HepG2 (cell line): ENCODE measurements around the gene MAP3K8. TPM values are rescaled to one million over a fixed set of nuclear protein-coding genes. Genes with fewer than 3 reads are reported as not detected.

Experiments
- ATAC-seq: fragments of 200-7000 bp; cut with Tn5 transposase; 3 replicates; pipeline ENCODE4 v1.9.1; 2020; ENCODE audit warnings: mild to moderate bottlenecking, moderate library complexity
- BruUV-seq: library from RNA; stranded (reverse); fragments of 400-500 nt; replicated peaks from 2 replicates; lab custom pipeline; 2021; lab: Mats Ljungman, UMichigan
- CTCF ChIA-PET: fragments of 300-600 bp; formaldehyde crosslinking; extraction: SDS; loops from one replicate; lab custom pipeline; 2021; ENCODE audit warnings: low total read pairs, inconsistent platforms, low intra/inter-chr PET ratio; lab: Yijun Ruan, JAX
- POLR2A ChIA-PET: fragments of 350-600 bp; sonication (Branson Sonifier 250); formaldehyde crosslinking; loops from one replicate; lab custom pipeline; 2020; ENCODE audit warnings: antibody characterized with exemption, inconsistent platforms; lab: Yijun Ruan, JAX
- DNase-seq: peaks from one replicate; pipeline ENCODE4 v3.0.0-alpha.2; 2015; ENCODE audit warnings: low spot score
- FAIRE-seq: peaks from 3 replicates; lab custom pipeline; 2011; peaks lifted over from hg19 to GRCh38; lab: Jason Lieb, UNC
- H2AFZ ChIP-seq: one replicate; pipeline ENCODE4 v1.6.1; 2011; ENCODE audit warnings: low read length, inconsistent platforms
- H3K27ac ChIP-seq: fragments of 300-600 bp; 3 replicates; pipeline ENCODE4 v1.8.0; 2011; ENCODE audit warnings: mixed run types, mild to moderate bottlenecking, mixed read lengths, low read length, inconsistent platforms; ENCODE audit not compliant: insufficient read depth; ENCODE audit errors: extremely low read length
- H3K27me3 ChIP-seq, 2 experiments: fragments of 200-600 bp in 1 of 2; 2 replicates in 1 of 2; 3 replicates in 1 of 2; pipeline versions ENCODE4 v1.6.0 to v1.8.0; 2011; ENCODE audit warnings: low read length in 2 of 2, mild to moderate bottlenecking in 2 of 2, moderate library complexity in 2 of 2, inconsistent platforms in 1 of 2; ENCODE audit not compliant: insufficient read depth in 2 of 2, control insufficient read depth in 1 of 2
- H3K36me3 ChIP-seq, 2 experiments: fragments of 200-600 bp in 1 of 2; replicated peaks in 1 of 2; 2 replicates in 1 of 2; 3 replicates in 1 of 2; pipeline versions ENCODE4 v1.5.1 to v1.8.0; 2011; ENCODE audit warnings: low read length in 2 of 2, inconsistent platforms in 1 of 2; ENCODE audit not compliant: insufficient read depth in 2 of 2, control insufficient read depth in 1 of 2
- H3K4me1 ChIP-seq: 2 replicates; pipeline ENCODE4 v1.5.1; 2012; ENCODE audit warnings: low read length, inconsistent platforms; ENCODE audit not compliant: insufficient read depth
- H3K4me2 ChIP-seq: 2 replicates; pipeline ENCODE4 v1.6.0; 2011; ENCODE audit warnings: low read depth, low read length, inconsistent platforms
- H3K4me3 ChIP-seq, 3 experiments: fragments of 200-600 bp in 1 of 3; sonication (generic), shearing (Covaris generic) in 1 of 3; replicated peaks in 1 of 3; 2 replicates each; pipeline ENCODE4 v1.5.1; 2011 to 2016; ENCODE audit warnings: low read length in 3 of 3, inconsistent platforms in 2 of 3, low read depth in 2 of 3, mild to moderate bottlenecking in 2 of 3, control low read depth in 1 of 3, mixed read lengths in 1 of 3; ENCODE audit not compliant: insufficient read depth in 1 of 3
- H3K79me2 ChIP-seq: one replicate; pipeline ENCODE4 v1.6.1; 2011; ENCODE audit warnings: low read length, inconsistent platforms; ENCODE audit not compliant: insufficient read depth
- H3K9ac ChIP-seq: 2 replicates; pipeline ENCODE4 v1.6.0; 2011; ENCODE audit warnings: mild to moderate bottlenecking, low read depth, low read length, inconsistent platforms; ENCODE audit not compliant: insufficient read depth
- H3K9me3 ChIP-seq: 2 replicates; pipeline ENCODE4 v1.5.1; 2012; ENCODE audit warnings: mild to moderate bottlenecking, low read length
- H4K20me1 ChIP-seq: 2 replicates; pipeline ENCODE4 v1.6.0; 2011; ENCODE audit warnings: inconsistent platforms, mild to moderate bottlenecking, low read length, moderate library complexity; ENCODE audit not compliant: insufficient read depth
- CHCHD3 ChIP-seq: sonication (generic); formaldehyde crosslinking; IDR thresholded peaks from 2 replicates; pipeline ENCODE4 v1.8.0; 2022; ENCODE audit warnings: mild to moderate bottlenecking, missing genetic modification reagents, moderate library complexity
- CSRNP2 ChIP-seq: sonication (generic); formaldehyde crosslinking; conservative IDR thresholded peaks from 2 replicates; pipeline ENCODE4 v1.8.0; 2022; ENCODE audit warnings: low read depth, missing genetic modification reagents
- LCORL ChIP-seq, 2 experiments: fragments of 450-650 bp in 1 of 2; sonication (generic) in 1 of 2; formaldehyde crosslinking in 1 of 2; IDR thresholded peaks; 2 replicates each; pipeline versions ENCODE4 v1.5.0 to v1.6.1; 2017 to 2020; ENCODE audit warnings: antibody characterized with exemption in 1 of 2, missing genetic modification reagents in 1 of 2
- MBNL3 ChIP-seq: fragments of 250-450 bp; sonication (Bioruptor Pico); conservative IDR thresholded peaks from 2 replicates; pipeline ENCODE4 v1.8.0; 2022; ENCODE audit warnings: mild to moderate bottlenecking, inconsistent platforms
- MED1 ChIP-seq: sonication (generic); formaldehyde crosslinking; IDR thresholded peaks from 2 replicates; pipeline ENCODE4 v1.4.0; 2020; ENCODE audit warnings: missing genetic modification reagents
- MIER3 ChIP-seq: IDR thresholded peaks from 2 replicates; pipeline ENCODE4 v1.6.1; 2016; ENCODE audit warnings: missing compliant biosample characterization, borderline replicate concordance
- PRDM10 ChIP-seq: sonication (generic); formaldehyde crosslinking; IDR thresholded peaks from 2 replicates; pipeline ENCODE4 v1.4.0; 2020; ENCODE audit warnings: low read depth, missing genetic modification reagents
- SRSF9 ChIP-seq: fragments of 200-400 bp; formaldehyde crosslinking; IDR thresholded peaks from 2 replicates; pipeline ENCODE4 v1.6.1; 2018; ENCODE audit warnings: borderline replicate concordance, mild to moderate bottlenecking, low read depth, low read length; ENCODE audit not compliant: insufficient read depth, poor library complexity, severe bottlenecking
- U2AF1 ChIP-seq: fragments of 200-400 bp; formaldehyde crosslinking; optimal IDR thresholded peaks from 2 replicates; pipeline ENCODE3; 2017; ENCODE audit warnings: mild to moderate bottlenecking, low read depth, low read length
- ZBTB44 ChIP-seq: sonication (generic); formaldehyde crosslinking; IDR thresholded peaks from 2 replicates; pipeline ENCODE4 v1.4.0; 2020; ENCODE audit warnings: missing genetic modification reagents
- ZC3H13 ChIP-seq: sonication (generic); formaldehyde crosslinking; IDR thresholded peaks from 2 replicates; pipeline ENCODE4 v1.8.1; 2023; ENCODE audit warnings: mild to moderate bottlenecking, missing genetic modification reagents, moderate library complexity
- ZNF232 ChIP-seq: sonication (generic); formaldehyde crosslinking; IDR thresholded peaks from 2 replicates; pipeline ENCODE4 v1.4.0; 2020; ENCODE audit warnings: missing genetic modification reagents, borderline replicate concordance
- ZNF264 ChIP-seq: sonication (generic); formaldehyde crosslinking; IDR thresholded peaks from 2 replicates; pipeline ENCODE4 v1.4.0; 2020; ENCODE audit warnings: missing genetic modification reagents
- ZNF33B ChIP-seq: sonication (generic); formaldehyde crosslinking; IDR thresholded peaks from 2 replicates; pipeline ENCODE4 v1.5.1; 2020; ENCODE audit warnings: mild to moderate bottlenecking, missing genetic modification reagents
- ZNF607 ChIP-seq: sonication (generic); formaldehyde crosslinking; IDR thresholded peaks from 2 replicates; pipeline ENCODE4 v1.5.1; 2020; ENCODE audit warnings: missing genetic modification reagents, mild to moderate bottlenecking, borderline replicate concordance
- ZNF788 ChIP-seq: sonication (generic); formaldehyde crosslinking; IDR thresholded peaks from 2 replicates; pipeline ENCODE4 v1.5.0; 2020; ENCODE audit warnings: mild to moderate bottlenecking, missing genetic modification reagents, borderline replicate concordance
- ZSCAN9 ChIP-seq: IDR thresholded peaks from 2 replicates; pipeline ENCODE4 v1.6.1; 2016; ENCODE audit warnings: borderline replicate concordance
- WGBS: methylation state at CpG from one replicate; pipeline ENCODE4 v1.1.6; 2017; ENCODE audit warnings: low lambda C conversion rate; 5-methylcytosine and 5-hydroxymethylcytosine counted together
- in situ Hi-C: cut with HindIII; loops from 2 replicates; pipeline ENCODE4 v1.10.0; 2017; ENCODE audit warnings: low pct_unique_long_range_greater_than_20kb; ENCODE audit not compliant: extremely low pct_ligation_motif_present
- intact Hi-C: fragments of 100-400 bp; cut with micrococcal nuclease; formaldehyde crosslinking; loops from one replicate; pipeline ENCODE4 v1.10.0; 2022; ENCODE audit not compliant: unreplicated experiment
- polyA plus RNA-seq, 8 experiments: library from polyadenylated mRNA; depleted of rRNA in 3 of 8; stranded (reverse) in 7 of 8; unstranded in 1 of 8; fragments of >200 nt; fragmentation: Illumina TruSeq in 4 of 8; extraction: Trizol in 4 of 8; gene quantifications; 2 replicates each; pipeline versions ENCODE4 v1.2.1 to v1.2.3, GENCODE V29; 2011 to 2016; ENCODE audit warnings: low read depth in 4 of 8, missing spikeins in 1 of 8, mixed read lengths in 1 of 8; ENCODE audit not compliant: insufficient read depth in 1 of 8
- total RNA-seq, 5 experiments: library from RNA; depleted of rRNA; stranded (reverse); fragments of >200 nt; fragmentation: Illumina TruSeq; extraction: Trizol; gene quantifications; 2 replicates each; pipeline ENCODE4 v1.2.3, GENCODE V29; 2016; ENCODE audit warnings: low read depth in 1 of 5
- TF ChIP-seq, protein P1 (sequence below): fragments of 450-650 bp; IDR thresholded peaks from 2 replicates; pipeline ENCODE4 v1.6.1; 2017

Gene MAP3K8
- total and polyA plus RNA-seq, 2 of the 13 experiments (the other 11 are each of a cell fraction or from before 2014, with no cell fraction given) = 19.3 to 37.9 TPM

GRCh38 chr10:30398193-30398592 lies 35.8 kb upstream of the MAP3K8 start:
- no peaks in the 10 kb centered on the region for H3K9me3 ChIP-seq
- DNase-seq (no peak), ATAC-seq (no peak), FAIRE-seq (no peak)
- ChIA-PET POLR2A (no interaction called here), CTCF (no interaction called here)
- no peak for TF ChIP-seq ZBTB44 (CRISPR knock-in tag)
- TF ChIP-seq SRSF9 = no peak
- TF ChIP-seq ZNF232 (CRISPR knock-in tag) = no peak
- no peak for TF ChIP-seq ZNF788 (CRISPR knock-in tag)
- no peak for TF ChIP-seq PRDM10 (CRISPR knock-in tag)
- no peak for TF ChIP-seq LCORL (IDR thresholded peaks at IDR 0.05)
- no peak for TF ChIP-seq LCORL (CRISPR knock-in tag; IDR thresholded peaks at IDR 0.05)
- TF ChIP-seq MIER3 (CRISPR knock-in tag) = no peak
- TF ChIP-seq ZNF264 (CRISPR knock-in tag) = no peak
- no peak for TF ChIP-seq MED1 (CRISPR knock-in tag)
- TF ChIP-seq ZC3H13 (CRISPR knock-in tag) = no peak
- no peak for TF ChIP-seq ZNF33B (CRISPR knock-in tag)
- TF ChIP-seq CSRNP2 (CRISPR knock-in tag) = no peak
- TF ChIP-seq CHCHD3 (CRISPR knock-in tag) = no peak
- no peak for TF ChIP-seq ZNF607
- no peak for TF ChIP-seq MBNL3 (CRISPR knock-in tag)
- TF ChIP-seq ZSCAN9 = no peak
- TF ChIP-seq U2AF1 = no peak
- TF ChIP-seq, protein P1, sequence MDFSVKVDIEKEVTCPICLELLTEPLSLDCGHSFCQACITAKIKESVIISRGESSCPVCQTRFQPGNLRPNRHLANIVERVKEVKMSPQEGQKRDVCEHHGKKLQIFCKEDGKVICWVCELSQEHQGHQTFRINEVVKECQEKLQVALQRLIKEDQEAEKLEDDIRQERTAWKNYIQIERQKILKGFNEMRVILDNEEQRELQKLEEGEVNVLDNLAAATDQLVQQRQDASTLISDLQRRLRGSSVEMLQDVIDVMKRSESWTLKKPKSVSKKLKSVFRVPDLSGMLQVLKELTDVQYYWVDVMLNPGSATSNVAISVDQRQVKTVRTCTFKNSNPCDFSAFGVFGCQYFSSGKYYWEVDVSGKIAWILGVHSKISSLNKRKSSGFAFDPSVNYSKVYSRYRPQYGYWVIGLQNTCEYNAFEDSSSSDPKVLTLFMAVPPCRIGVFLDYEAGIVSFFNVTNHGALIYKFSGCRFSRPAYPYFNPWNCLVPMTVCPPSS = no peak
- H3K36me3 ChIP-seq = no peaks in the 10 kb centered on the region
- in situ Hi-C loops = no loop called here
- H3K9ac ChIP-seq = no peak overlapping the region
- no TSS peak for BruUV-seq
- no peak overlapping the region for H2AFZ ChIP-seq
- peaks cover 0 to 20% of the 10 kb centered on the region in 2 experiments; a peak in 4 of 5 replicates for H3K27me3 ChIP-seq
- H4K20me1 ChIP-seq = no peaks in the 10 kb centered on the region
- no peak overlapping the region for H3K4me3 ChIP-seq
- 4% methylated on average over 2 of the region's 2 CpGs for WGBS
- intact Hi-C loops = no loop called here
- no peaks in the 10 kb centered on the region for H3K4me1 ChIP-seq
- H3K27ac ChIP-seq = no peak overlapping the region
- H3K4me2 ChIP-seq = no peak overlapping the region
- no peaks in the 10 kb centered on the region for H3K79me2 ChIP-seq
